ENCODE data around the gene PCSK2.

PCSK2 gene

DNA sequence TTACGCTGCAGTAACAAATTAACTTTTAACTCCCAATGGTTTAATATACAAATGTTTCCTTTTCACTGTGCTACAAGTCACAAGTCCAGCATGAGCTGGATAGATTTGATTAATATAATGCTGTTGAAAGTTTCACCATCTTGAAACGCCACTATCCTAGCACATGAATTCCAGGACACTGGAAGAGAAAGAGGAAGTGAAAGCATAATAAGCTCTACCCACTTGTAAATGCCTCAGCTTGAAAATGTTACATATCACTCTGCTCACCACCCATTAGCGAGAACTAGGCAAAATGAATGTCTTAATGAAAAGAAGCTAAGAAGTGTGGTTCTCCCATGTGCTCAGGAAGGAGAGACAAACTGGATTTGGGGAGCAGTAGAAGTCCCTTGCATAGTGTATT, 46.9 kb downstream of the PCSK2 start:
- no peak for DNase-seq

DNA sequence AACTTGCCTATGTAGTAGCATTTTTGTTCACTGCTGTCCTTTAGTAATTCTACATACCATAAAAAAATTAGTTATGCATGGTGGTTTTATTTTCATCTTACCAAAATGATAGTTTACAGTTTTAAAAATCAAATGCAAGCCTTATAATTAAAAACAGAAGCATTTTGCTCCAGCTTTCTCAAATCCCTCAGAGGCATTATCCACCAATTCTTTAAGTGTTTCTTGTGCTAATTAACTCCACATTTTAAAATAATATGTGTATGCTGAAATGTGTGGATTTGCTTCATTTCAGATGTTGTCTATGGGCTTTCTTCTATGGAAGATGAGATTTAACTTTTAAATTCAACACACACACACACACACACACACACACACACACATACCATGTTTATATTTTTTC, 49.3 kb downstream of the PCSK2 start:
- DNase-seq = no peak

DNA sequence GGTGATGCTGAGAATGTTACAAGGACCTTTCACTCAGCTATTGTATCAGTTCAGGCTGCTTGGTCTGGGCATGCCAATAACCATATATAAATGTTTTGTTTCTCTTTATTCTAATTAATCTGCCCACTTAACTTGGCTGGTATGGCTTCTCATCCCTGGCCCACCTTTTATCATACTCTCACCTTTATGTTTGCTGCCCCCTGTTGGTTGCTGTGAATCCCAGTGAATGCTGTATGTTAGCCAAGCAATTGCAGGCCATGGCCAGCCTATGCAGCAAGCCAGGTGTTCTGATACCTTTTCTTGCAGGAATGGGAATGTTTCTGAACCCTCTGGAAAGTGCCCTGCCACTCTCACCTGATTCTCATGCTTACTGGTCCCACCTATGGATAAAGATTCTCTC, 54.6 kb downstream of the PCSK2 start:
- peak; percentile 15 for DNase-seq

DNA sequence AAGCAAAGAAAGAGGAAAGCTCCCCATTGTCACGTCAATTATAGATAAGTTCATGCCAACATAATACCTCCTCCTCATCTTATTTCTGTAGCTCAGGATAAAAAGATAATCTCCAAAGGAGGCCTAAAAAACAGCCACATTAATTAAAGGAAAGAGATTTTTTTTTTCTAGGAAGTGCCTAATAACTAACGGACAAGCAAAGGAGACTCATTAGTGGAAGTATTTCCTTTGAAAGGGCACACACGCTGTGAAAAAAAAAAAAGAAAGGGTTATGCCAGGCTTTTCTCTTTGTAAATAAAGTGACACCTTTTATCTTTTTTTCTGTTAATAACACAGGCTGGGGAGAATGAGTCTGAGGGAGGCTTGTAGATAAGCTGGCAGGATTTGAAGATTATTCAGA, 55.7 kb downstream of the PCSK2 start:
- DNase-seq = no peak

DNA sequence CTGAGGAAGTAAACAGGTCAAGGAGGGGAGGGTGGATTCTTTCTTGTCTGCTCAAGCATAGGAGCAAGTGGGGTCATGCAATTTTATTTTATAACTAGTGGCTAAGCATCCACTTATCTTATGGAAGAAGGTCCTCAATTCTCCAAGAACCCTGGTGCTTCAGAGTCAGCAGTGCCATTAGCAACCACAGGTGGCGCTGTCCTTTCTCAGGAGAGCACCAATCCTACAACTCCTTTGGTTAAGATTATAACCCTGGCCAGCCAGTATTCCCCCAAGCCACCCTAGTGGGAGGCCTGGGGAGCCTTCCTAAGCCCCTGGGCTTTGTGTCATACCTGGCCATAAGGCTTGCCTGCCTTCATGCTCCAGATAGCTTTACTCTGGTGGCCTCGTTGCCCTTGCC, 60.7 kb downstream of the PCSK2 start:
- no peak for DNase-seq

DNA sequence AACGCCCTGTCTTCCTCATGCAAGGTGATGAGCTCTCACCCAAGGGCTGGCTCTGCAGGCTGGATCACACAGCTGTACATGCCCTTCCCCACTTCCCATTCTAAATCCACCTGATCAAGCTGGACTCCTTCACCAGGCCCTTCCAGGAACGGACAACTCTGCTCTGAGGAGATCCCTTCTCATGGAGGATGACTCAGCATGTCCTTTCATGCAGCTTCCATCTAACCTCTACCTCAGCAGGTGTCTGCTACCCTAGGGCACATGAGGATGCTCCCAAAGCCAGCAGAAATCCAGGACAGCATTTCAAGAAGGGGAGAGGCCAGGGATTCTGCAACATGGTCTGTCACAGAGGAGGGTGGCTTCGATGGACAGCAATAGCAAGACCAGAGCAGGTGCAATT, 61.2 kb downstream of the PCSK2 start:
- DNase-seq = no peak

DNA sequence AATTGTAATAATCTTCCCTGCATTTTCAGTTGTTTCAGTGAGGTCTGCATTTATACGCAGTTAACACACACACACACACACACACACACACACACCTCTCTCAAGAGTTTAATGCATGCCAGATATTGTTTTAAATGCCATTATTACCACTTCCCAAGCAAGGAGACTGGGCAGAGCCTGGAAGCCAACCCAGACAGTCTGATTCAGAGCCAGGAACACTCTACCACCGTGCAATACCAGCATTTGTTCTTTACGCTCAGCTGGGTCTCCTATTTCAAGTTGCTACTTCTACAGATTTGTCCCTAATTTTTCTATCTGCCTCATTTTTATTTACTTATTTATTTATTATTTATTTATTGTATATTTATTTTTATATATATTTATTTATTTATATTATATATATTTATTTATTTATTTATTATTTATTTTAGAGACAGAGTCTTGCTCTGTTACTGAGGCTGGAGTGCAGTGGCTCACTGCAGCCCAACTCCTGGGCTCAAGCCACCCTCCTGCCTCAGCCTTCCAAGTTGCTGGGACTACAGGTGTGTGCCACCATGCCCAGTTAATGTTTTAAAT, 68.4 kb downstream of the PCSK2 start:
- DNase-seq = no peak

DNA sequence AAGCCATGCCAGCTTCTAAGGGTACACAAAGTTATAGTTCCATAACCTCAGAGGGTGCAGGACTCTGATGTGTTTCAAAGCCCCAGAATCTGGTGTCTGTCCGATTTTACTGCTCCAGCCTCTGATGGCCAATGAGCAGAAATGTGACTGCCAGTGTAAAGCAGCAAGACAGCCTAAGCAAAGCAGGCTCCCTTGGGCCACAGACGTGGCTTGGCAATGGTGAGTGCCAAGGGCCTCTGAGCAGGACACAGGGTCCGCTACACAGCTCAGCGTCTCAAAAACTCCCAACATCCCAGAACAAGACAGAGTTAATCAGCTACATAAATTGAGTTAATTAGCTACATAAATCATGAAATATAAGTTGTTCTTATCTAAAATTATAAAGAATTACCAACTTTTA, 69.2 kb downstream of the PCSK2 start:
- no peak for DNase-seq

DNA sequence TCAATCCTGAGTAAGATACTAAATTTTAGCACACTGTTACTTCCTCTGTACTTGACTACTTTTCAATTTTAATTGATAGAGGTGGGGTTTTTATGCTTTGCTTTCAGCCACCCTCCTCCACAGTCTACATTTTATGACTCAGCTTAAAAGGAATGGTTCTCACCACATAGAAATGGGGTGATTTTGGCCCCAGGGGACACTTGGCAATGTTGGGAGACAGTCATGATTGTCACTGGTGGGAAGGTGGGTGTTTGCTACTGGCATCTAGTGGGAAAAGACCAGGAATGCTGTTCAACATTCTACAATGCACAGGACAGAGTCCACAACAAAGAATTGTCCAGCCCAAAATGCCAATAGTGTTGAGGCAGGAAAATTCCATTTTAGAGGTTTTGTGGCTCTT, 71.3 kb downstream of the PCSK2 start:
- no peak for DNase-seq

DNA sequence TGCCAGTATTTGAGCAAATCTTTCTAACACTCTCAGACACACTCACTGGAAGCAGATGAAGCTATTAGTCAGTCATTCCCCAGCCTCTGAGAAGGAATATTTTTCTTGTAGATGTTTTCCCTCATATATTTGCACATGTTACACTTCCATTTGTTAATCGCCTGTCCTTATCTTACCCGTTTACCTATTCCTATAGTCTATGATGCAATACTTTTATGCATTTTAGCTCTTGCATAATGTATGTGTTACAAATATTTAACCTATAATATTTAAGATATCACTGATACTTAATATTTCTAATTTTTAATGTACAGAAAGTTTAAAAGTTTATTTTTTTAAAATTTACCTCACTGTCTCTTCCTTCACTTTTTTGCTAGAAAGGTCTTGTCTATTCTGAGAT, 71.9 kb downstream of the PCSK2 start:
- DNase-seq = no peak

DNA sequence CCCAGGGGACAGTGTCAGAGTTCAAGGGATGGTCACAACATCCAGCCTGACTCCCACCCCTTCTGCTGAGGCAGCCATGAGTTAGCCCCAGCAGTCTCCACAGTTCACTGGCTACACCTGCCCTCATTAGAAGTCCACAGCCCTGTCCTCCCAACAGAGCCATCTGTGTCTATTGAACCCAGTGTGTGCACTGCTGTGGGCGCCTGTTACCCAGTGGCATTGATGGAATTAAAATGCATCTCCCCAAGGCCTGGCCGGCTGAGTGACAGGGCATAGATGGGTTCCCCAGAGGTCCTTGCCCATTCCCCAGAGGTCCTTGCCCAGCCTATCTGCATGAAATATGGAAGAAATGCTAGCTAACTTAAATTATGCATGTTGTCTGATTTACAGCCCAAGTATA, 73.3 kb downstream of the PCSK2 start:
- DNase-seq = no peak

DNA sequence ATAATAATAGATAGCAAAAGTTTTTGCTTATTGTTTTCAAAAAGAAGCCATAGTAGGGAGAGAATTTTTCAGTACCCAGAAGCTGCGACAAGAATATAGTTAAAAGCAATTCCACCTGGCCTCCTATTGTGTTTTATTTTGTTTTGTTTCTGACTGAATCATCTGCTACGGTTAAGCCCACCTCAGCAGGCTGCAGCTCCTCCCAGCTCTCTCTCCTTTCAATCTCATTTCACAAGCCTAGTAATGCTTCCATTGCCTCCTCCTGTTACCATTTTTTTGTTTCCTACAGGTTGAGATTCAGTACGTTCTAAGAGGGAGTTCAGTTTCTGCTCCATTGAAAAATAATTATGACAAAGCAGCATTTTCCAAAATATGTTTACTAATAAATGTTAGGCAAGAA, 77.9 kb downstream of the PCSK2 start:
- no peak for DNase-seq

DNA sequence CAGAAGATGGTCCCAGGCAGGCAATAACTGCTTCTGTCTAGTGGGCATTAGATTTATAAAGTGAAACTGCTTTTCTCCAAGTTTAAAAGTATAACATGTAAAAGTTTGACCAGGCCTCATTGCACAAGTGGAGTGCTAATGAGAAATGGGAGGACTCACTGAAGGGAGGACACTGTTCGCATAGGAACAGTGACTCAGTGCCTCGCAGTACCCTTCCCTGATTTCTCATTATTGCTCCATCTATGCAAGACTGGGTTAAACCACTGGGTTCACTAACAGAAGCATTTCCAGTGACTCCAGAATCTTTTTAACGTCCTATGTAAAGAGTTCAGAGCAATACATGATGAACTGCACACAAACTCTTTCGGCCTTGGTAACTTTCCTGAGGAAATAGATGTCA, 79.6 kb downstream of the PCSK2 start:
- DNase-seq = no peak

DNA sequence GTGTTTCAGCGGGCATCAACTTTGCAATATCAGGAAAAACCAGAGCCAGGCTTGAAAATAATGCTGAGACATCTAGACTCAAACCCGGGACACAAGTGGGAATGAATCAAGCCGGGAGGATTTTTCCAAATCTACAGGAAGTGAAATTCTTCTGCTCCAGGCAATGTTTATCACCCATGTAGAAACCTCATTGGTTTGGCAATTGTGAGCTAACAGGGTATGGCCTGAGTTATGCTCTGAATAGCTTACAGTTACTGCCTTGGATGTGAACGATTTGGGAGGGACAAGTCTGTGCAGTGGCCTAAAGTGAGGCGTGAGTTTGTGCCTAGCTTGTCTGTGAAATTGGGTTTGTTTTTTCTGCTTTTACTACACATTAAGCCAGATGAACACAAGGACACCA, 87.4 kb downstream of the PCSK2 start:
- DNase-seq = no peak

DNA sequence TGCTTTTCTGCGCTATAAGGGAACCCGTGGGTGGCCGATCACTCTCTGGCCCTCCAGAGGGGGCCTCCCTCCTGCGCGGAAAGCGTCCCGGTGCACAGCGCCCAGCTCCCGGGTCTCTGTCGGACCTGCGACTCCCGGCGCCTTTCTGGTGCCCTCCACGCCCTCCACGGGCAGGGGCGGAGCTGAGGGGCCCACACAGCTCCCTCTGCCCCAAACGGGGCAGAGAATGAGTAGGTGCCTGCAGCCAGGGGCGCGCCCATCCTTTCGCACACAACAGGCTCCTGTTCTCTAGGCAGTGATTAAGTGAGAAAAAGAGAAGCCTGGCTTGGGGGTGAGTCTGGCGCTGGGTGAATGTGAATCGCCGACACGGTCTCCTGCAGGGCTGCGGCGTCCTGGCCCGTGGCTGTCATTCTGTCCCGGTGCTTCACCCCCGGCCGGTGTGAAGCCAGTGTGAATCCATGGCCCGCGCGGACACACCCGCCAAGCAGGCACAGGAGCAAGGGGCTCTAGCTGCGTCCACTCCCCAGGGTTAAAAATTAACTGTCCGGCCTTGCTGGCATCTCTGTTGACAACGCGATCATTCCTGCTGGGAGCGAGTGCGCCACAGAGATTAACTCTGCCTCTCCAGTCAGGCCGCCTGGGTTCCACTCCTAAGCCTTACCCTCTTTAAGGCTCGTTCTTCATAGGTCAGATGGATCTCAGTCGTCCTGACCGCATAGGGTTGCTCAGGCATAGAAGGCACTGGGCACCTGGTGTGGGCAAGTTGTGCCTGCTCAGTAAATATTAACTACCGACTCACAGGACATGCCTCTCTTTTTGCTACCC, 88.8 kb downstream of the PCSK2 start:
- no peak for DNase-seq

DNA sequence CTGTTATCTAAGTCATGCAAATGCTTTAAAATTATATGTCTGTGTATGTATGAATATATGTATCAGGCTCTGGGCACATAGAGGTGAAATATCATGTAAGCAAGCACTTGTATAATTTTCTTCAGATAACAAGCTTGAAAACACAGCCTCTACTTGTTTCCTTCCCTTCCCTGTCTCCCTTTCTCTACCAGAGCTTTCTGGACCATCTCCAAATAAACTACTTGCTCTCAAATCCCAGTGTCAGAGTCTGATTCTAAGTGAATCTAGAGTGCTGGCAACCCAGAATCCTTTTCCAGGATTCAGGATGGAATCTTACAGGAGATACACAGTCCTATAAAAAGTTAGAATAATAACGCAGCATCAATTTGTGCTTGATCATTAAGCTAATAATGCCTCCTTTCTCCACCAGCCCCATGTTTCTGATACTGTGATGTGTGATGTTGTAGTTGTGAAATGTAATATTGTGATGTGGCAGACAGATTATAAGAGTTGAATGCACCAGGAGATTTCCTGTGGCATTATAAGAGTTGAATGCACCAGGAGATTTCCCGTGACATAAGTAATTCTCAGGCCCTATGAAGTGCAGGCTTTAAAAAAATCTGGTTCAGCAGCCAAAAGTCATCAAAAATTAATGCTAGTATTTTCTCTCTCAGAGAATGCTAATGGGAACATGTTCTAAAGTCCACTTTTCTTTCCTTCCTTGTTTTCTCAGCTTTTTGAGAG, 89.6 kb downstream of the PCSK2 start:
- DNase-seq = no peak

DNA sequence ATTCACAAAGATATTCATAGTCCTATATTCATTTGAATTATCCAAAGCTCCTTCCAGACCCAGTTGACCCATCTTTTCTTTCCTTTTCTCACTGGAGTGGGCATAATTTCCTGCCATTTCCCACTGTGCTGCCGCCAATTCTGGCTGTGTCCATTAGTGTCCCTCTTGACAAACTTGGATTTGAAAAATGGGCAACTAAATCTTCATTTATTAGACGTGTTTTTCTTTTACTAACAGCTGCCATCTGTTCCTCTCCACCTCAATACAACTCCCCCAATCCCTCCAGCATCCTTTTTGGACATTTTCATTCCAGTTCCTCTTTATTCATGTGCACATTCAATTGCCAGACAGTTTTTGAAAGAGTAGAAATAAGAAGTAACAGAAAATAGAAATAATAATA, 90.5 kb downstream of the PCSK2 start:
- no peak for DNase-seq

DNA sequence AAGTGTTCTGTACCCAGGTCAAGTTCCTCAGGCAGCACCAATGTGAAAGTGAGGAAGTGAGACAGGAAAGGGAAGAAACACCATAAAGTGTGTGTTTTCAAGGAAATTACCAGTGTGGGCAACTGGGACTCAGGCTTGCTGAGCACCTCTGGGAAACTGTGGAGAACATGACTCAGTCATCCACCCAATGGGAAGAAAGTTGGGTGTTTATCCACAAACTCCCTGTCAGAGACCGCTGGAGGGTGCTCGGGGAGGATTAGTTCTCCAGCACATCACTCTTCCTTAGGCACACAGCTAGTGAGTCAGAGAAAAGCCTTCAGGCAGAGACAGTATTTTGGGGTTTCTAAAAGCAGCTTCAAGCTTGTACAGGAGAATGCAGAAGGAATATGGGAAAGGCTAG, 93.6 kb downstream of the PCSK2 start:
- DNase-seq = no peak

DNA sequence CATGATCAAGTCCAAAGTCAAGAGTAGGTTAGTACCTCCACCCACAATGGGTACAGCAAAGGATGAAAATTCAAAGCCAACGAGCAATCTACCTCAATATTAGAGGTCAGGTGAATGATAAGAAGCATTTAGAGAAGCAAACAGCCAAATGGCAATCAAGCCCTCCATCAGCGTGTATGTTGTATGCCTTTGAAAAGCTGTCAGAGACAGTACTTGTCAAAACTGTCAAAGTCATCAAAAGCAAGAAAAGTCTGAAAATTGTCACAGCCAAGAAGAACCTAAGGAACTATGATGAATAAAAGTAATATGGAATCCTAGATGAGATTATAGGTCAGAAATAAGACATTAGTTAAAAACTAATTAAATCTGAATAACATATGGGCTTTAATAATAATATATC, 99.3 kb downstream of the PCSK2 start:
- DNase-seq = no peak

DNA sequence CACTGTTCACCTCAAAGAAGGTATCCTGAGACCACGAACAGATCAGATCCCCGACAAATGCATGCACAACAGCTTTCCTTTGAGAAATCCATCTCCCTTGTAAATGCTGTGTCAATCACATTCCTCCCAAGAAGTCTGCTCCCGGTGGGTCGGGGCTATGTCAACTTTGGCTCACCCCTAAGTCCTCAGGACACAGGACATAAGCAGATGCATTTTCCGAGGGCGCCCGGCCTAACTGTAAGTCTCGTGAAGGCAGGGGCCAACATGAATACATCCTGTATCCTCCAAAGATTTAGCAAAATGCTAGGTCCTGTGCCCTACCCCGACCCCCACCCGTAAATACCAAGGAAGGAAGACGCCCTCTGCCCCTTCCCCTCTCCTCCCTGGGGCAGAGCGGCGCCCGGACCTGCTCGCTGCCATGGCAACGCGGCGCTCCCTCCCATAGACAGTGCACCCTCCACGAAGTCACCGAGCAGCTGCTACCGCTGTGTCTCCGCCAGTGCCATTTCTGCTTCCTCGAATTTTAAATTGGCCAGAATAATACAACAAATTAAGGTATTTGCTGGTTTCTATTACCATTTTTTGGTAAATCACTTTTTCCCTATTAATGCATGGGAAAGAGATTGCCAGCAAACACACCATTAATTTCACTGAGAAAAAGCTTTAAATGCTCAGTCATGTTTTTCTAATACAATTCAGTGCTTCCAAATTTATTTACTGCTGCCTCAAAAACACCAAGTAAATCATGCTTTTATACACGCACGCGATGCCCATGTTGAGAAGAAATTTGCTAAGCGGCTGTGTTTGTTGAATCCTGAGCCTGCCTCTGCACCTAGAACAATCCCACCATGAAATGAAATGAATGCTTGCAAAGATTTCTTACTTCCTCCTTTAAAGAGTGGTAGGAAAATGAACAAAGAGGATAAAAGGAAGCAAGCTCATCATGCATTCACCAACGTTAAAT, 100.6 kb downstream of the PCSK2 start:
- no peak for DNase-seq

DNA sequence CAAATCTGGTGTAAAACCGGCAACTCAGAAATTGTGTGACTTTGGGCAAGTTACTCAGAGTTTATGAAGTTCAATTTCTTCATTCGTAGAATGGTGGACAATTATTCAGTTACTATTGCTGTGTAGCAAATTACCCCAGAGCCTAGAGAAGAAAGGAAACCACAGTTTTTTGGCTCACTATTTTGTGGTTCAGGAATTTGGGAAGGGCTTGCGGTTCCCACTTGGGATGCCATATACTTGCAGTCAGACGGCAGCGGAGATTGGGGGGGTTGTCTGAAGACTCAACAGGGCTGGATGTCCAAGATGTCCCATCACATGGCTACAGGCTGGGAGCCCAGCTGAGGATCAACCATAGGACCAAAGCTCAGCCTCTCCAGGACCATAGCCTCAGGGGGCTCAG, 108.1 kb downstream of the PCSK2 start:
- DNase-seq = no peak

DNA sequence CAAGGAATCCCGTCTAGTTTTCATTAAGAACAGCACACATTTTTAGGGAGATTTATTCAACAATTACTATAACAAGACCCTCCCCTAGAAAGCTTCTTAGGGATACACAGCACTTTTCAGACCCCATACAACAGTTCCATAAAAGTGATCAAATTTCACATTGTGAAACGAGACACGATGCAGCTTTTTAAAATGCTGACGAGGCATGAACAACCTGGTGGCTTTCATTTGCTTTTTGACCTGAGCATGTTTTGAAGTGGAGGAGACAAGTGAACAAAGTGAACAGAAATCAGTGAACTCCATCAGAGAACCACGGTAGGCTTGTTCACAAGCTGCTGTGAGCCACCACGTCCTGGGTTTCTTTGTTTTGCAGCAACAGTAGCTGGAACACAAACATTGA, 112.2 kb downstream of the PCSK2 start:
- peak; percentile 27 for DNase-seq

DNA sequence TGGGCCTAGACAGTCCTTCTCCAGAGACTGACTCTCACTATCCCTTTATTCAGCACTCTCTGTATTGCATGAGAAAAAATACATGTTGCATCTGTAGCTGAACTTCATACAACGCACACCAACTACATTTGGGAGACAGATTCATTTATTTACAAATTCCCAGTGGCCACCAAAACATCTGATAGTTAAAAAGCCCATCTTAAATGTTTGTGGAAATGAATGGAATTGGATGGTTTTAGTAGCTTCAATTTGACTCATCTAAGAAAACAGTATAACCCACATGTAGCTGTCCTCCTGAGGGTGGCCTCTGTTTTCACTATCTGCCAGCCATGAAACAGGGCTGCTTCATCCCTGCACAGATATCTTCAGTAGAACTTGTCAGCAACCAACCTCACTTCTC, 116.3 kb downstream of the PCSK2 start:
- no peak for DNase-seq
